Measurements from ENCODE around the gene MAGI1.
"Not testable (repeated sequence)": the region's sequence is repeated elsewhere in the genome, so short reads cannot be mapped to it uniquely, and the experiment has no call there.

Gene MAGI1

DNA sequence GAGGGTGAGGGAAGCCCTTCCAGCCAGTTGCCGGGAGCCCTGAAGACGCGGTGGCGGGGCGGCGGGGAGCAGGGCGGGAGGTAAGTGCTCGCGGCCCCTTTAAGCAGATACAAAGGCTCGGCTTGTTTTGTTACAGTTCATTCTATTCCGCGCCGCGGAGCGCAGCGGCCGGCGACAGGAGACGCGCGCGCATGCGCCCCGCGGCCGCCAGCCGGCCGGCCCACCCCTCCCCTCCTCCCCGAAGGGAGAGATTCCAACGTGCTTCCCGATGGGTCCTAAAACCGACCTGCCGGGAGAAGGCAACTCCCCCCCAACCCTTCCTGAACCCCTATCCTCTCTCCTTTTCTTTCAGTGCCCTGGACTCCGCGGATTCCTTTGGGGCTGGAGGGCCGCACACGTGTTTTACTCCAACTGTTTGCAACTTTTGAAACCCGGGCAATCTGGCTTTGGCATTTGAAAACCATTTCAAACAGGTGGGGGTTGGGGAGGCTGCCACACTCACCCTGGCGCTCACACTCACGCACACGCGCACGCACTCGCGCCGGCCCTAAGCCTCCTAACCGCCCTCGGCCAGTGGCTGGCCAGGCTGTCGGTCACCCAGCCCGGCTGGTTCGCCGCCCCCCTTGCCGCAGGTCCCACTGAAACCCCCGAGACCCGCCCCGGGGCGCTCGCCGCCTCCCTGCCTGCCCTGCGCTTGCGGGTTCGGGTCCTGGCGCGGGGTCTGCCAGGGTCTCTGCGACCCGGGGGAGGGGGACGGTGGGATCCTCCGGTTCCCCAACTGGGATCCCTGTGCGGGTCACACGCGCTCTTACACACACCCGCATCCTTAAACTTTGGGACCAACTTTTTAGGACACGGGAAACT, at the start of gene MAGI1:
Gene MAGI1, minus strand, starts transcription at position 193 of the 864 bp plus-strand sequence. CDS start 610 bp downstream, outside the sequence.
- DNase-seq: peak; percentile 13

DNA sequence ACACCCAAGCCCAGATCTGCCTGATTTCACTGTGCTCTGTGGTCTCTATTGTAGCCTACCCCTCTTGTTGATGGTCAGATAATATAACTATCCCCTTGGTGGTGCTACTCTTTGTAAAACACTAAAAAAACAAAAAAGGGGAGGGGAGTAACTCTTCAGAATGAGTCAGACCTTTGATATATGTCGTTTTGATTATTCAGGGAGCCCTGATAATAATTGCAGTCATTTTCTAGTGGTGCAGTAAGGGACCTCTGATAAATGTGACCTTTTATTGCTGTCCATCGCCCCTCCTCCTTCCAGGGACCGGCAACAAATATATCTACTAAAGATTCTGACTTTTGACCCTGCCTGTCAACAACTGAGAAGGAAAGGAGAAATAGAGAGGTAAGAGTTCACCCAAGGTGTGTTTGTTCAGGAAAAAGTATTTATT, 45.1 kb upstream of the MAGI1 start:
- no peak for DNase-seq

DNA sequence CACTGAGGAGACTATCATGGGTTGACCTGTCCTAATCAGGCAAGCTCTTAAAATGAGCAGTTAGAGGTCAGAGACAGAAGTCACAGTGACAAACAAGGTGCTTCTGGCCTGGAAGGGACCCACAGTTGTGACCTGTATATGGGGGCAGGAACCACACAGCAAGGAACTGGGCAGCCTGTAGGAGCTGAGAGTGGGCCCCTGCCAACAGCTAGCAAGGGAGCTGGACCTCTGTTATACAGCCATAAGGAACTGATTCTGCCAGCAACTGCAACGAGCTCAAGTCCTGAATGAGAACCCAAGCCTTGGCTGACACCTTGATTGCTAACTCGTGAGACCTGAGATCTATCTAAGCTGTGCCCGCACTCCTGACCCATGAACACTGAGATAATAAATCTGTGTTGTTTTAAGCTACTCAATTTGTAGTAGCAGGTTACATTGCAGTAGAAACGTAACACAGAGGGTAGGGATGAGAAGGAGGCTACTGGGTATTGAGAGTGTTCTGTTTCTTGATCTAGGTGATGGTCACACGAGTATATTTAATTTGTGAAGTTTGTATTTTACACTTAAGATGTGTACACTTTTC, 44.5 kb upstream of the MAGI1 start:
- no peak for DNase-seq

DNA sequence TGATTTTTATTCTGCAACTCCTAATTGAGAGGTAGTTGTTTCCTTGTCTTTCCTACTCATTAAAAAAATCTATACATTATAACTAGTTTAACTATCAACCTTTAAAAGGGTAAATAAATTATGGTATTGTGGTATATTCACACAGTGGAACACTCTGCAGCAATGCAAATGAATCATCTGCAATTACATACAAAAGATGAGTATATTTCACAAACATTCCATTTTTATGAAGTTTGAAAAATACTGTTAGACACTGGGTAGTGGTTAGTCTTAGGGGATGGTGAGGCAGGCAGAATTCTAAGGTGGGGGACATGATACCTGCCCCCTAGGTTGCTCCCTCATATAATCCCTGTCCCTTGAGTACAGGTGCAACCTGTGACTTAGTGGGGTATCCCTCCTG, 44.0 kb upstream of the MAGI1 start:
- DNase-seq: no peak

DNA sequence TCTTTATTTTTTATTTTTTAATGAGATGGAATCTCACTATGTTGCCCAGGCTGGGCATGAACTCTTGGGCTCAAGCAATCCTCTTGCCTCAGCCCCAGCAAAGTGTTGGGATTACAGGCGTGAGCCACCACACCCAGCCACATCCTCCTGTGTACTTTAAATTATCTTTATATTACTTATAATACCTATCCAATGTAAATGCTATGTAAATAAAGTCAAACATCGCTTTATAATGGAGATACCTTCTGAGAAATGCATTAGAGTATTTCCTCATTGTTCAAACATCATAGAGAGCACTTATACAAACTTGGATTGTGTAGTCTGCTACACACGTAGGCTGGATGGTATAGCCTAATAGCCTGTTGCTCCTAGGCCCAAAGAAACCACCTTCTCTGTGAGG, 41.4 kb upstream of the MAGI1 start:
- DNase-seq: no peak

DNA sequence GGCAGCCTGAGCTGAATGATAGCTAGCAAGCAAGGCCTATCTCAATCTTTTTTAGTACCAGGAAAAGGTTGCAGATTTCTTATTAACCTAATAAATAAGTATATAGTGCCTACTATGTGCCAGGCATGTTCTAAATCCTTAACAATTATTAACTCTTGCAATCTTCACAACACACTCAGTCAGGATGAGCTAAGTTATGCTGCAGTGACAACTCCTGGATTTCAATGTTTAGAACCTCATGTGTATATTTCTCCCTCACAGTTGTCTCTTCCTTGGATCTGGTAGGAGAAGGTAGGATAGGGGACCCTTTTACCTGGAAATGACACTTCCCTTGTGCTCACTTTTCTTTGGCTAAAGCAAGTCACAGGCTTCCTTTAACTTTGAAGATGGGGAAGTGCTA, 39.3 kb upstream of the MAGI1 start:
- DNase-seq: no peak

DNA sequence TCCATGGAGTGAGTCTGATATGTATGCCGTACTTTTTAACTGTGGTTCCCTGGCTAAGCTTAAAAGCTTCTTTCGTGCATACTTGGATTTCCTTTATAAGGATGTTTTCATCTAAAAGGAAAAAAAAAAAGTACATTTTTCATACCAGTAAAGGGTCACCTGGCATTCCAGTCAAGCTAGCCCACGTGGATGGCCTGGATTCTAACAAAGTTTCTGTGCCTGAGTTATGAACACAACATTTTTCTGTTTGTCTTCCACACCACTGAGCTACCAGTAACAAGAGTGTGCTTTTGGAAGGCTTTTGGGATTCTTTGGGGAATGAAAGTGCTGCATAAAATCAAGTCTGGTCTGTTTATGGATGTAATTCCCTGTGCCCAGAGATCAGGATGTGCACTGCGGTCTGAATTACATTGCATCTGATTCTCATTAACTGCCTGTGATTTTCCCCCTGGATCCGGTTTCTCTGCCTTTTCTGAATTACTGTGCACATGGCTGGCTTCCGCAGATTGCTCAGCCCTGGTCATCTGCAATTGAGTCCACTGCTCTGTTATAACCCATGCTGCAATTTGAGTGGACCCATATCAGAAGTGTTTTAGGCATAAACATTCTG, 38.2 kb upstream of the MAGI1 start:
- DNase-seq: no peak

DNA sequence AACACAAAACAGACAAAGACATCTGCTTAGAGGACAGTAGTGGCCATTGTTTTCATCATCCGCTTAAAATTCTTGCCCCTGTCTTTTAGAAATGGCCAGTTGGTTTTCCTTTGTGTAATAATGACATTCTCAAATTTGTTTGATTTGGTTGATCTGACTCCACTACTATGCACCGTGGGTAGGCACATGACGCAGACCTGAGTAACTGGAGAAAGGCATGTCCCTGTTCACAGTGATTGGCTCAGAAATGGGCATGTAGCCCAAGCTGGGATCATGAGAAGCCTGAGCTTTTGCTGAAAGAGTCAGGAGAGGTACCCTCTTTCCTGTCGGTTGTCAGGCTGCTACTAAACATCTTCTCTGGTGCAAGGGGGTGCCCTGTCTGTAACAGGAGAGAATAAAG, 36.6 kb upstream of the MAGI1 start:
- DNase-seq: no peak

DNA sequence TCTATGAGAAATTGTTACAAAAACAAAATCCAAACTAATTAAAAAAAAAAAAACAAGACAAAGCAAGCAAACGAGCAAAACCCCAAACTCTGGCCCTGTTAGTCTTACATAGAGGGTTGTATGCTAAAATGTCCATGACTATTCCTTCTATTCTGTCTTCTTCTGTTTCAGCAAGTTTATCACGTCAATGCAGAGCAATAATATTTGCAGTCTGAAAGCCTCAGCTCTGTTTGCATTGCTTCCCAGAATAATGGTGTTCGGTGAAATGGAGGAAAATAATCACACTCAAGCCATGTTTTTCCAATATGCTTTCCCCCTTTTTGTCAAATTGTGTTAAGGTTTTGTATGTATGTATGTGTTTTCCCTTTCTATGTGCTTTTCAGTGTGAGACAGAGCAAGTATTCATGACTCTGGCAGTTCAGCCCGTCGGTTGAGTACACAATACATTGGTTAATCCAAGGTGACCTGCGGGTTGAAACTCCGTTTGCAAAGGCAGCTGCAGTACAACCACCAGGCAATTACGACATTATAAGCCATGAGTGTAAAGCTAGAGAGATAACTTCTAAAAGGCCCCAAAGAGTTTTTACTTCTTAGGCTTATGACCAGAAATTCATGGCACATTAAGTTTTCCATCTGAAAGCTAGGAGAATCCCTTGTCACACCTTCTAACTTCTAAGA, 34.9 kb upstream of the MAGI1 start:
- DNase-seq: no peak

DNA sequence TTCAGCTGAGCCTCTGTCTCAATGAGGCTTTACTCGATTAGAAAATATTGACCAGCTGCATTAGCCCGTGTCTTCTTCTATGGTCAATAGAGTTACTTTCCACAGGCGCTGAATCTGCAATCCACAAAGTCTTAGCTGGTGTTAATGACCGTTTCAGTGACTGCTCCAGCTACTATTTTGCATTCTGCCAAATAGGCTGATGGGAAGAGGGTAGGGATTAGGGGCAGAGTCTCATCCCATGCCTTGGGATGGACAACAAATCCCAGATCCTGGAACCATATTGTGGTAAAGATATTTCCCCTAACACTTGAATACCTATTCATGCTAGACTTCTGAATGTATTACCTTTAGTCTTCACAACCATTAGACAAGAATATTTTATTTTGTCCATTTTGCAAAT, 29.5 kb upstream of the MAGI1 start:
- DNase-seq: no peak

DNA sequence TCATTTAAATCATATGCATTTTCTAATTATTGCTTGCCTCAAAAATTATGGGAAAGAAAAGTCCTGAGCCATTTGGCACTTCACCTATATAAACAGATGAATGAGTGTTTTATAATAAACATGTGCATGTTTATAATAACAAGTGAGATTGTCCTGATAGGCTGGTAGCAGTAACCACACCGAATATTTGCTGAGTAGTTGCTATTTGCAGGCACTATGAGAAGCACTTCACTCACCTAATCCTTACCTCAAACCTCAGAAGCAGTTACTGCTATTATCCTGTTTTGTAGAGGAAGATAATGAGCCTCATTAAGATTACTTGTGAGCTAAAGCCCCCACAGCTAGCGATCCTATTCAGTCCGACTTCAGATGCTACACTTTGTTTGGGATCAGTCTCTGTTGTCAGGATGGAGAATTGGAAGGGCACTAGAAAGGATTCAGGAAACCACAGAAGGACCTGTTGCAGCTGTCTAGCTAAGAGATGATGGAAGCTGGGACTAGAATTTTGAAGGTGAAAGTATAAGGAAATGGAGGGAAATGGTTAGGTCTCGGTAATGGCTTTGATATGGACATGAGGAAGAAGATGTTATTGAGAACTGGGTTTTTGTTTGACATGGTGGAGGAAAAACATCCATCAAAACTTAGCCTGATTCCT, 28.4 kb upstream of the MAGI1 start:
- no peak for DNase-seq

DNA sequence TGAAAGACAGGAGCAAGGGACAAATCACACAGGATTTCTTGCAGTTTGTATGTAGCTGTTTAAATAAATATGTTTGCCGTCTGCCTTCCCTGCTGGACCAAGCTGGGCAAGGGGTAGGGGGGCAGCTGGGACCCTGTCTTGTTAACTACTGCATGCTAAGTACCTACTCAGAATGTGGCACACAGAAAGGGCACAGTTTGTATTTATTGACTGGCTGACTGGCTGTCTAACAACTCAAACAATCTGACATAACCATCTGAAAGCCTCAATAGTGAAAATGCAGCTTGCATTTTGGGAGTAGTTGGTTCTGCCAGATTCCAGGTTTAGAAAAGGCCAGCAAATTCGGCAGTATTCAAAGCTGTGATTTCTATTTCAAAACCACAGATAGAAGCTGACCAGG, 16.6 kb upstream of the MAGI1 start:
- no peak for DNase-seq

DNA sequence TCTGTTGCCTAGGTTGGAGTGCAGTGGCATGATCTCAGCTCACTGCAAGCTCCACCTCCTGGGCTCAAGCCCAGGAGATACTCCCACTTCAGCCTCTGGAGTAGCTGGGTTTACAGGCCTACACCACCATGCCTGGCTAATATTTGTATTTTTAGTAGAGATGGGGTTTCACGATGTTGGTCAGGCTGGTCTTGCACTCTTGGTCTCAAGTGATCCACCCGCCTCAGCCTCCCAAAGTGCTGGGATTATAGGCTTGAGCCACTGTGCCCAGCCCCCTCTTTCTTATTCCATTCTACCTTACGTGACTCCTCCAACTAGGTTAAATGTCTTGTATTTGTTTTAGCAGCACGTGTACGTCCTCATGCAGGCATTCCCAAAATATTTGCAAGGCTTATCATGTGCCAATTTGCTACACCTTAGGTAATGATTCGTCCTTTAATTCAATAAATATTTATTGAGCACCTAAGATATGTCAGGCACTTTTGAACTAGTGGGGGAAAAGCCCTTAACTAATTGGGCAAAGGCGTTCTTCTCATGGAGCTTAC, 14.9 kb upstream of the MAGI1 start:
- no peak for DNase-seq

DNA sequence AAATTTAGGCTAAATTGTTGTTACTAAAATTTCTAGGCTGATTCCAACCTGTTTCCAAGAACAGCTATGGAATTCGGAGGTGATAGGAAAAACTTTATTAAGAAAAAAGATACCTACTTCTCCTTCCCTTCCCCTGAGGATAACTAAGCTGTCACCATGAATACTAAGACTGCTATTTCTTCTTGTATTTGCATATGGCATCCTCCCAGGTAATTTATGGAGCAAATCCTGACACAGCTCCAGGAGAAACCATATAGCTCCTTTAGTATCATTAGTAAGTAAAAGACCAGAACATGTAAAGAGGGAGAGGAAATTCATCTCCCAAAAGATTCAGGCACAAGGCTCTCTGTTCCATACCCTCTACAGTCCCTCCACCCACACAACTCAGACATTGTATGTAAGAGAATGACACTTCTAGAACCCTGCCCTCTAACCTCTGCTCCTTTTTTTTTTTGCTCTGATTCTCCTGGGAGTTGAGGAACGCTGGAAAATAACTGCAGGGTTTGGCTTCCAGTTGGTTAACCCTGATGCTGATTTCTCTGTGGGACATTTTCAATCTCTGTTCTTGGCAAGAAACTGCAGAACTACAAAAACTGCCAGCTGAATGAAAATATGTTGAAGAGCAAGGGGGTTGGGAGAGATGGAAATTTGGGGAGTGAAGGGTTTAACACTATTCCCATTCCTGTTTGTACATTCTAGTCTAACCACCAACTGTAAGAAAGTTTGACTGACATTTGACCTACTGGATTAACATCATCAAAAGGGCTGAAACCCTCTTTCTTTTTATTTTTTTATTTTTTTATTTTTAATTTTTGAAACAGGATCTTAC, 14.2 kb upstream of the MAGI1 start:
- no peak for DNase-seq

DNA sequence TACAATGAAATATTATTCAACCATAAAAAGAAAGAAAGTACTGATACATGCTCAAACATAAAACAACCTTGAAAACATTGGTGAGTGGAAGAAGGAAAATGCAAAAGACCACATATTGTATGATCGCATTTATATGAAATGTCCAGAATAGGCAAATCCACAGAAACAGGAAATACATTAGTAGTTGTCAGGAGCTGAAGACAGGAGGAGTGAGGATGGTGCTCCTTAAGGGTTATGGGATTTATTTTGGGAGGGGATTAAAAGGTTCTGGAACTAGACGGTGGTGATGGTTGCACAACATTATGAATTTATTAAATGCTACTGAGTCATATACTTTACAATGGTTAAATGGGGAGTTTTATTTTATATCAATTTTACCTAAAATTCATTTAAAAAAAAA, 12.1 kb upstream of the MAGI1 start:
- DNase-seq: no peak

DNA sequence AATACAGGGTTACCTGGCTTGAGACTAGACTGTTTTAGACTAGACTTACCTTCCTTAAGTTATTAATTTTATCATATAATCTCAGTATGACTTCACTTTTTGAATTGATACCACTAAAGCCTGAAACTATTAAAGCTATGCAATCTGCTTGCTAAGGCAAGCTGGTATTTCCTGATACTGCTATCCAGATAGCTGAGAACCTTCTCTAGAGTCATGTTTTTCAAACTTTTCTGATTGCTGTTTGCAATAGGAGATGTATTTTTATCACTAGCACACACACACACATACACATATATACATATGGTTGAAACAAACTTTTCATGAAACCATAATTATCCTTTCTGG, 9.3 kb upstream of the MAGI1 start:
- no peak for DNase-seq

DNA sequence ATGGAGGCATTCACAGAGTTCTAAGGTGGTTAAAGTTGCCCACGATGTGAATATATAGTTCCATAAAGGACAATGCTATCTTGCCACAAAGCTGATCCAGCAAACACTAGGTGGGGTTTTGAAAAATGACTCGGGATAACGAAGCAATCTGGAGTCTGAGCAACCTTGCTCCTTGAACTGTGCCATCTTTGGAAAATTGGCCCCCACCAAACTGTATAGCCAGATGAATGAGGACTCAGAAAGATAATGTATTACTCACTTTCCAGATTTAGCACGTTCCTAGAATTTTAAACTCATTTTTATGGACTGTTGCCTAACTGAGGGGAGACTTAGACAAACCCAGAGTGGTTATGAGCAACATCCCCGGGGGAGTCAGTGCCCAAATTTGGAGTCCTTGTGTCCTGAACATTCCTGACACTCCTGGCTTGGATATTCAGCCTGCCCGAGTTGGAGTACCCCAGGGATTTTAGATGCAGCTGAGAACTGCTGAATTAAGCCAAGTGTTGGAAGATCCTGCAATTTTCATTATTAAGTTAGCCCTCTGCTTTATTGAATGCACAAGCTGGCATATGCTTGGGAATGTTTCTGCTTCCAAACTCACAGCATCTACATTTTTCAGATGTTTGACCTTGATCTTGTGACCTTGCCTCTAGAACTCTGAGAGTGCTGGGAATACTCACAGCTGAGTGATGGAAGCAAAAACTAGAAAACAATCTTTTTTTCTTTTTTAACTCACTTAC, 8.8 kb upstream of the MAGI1 start:
- no peak for DNase-seq

DNA sequence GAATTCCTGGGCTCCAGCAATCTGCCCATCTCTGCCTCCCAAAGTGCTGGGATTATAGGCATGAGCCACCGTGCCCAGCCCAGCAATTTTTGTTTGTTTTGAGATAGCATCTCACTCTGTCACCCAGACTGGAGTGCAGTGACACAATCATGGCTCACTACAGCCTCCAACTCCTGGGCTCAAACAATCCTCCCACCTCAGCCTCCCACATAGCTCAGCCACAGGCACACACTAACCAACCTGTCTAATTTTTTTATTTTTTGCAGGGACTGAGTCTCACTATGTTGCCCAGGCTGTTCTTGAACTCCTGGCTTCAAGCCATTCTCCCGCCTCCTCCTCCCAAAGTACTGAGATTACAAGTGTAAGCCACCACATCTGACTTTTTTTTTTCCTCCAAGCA, 7.6 kb upstream of the MAGI1 start:
- not testable (repeated sequence) for DNase-seq

DNA sequence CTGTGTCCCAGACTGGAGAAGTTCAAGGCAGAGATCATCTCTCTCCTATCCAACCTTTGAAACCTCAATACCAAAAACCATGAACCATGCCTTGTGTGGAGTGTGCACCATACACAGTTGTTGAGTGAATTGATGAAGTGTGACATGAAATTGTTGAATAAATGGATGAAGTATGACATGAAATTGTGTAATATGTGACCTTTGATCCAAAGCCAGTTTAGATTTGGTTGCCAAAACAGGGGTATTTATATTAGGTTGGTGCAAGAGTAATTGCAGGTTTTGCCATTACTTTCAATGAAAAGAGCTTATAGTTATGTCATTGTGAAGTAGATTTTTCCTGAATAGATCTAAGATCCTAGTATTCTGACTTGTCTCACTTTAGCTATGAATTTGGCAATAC, 3.1 kb upstream of the MAGI1 start:
- no peak for DNase-seq

DNA sequence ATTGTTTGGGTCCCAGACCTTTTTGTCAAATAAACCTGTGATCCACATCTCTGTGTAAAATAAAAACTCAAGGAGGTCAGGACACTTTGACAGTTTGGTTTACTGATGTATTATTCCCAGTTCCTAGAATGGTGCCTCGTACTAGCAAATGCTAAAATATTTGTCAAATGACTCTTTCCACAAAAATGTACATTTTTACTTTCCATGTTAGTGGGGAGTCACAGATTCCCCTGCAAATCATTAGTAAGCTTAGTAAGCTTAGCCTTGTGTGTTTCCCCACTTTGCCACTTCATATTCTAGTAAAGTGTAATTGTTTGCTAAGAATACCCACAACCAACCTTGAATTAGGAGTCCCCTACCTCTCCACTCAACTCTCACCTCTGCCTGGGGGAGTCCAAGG, 2.4 kb upstream of the MAGI1 start:
- no peak for DNase-seq

DNA sequence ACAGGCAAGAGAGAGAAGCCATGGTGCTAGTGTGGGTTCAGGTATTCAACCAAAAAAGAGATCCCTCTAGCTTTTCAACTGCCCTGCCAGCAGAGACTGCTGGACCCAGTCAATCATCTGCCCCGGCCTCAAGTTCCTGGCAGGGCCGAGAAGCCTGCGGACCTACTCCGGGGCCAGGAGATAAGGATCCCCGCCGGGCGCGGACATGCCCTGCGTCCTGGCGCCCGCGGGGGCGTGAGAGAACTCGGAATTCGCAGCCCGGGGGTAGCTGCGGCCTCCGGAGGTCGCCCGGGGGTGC, 821 bp upstream of the MAGI1 start:
- DNase-seq: no peak

DNA sequence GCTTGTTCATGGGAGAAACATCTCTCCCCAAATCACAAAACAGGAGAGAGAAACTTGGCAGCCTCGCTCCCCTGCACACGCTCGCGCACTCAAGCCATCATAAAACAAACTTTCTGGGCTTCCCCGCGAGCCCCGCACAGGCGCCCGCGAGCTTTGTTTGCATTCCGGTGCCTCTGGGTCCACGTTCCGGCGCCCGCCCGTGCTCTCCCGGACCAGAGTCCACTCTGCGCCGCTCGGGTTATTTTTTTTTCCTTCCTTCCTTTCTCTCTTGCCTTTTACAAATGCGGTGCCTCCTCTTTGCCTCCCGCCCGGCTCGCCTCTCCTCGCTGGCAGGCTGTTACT, 363 bp downstream of the MAGI1 start:
- no peak for DNase-seq
